CD14-positive monocyte (primary cell): Measurements from ENCODE around the gene PLCB1. TPM values are rescaled to one million over a fixed set of nuclear protein-coding genes. Genes with fewer than 3 reads are reported as not detected.

ENCODE experiments used
- DNase-seq, 3 donors: peaks; one replicate each; pipeline ENCODE4 v3.0.0-alpha.2; 2011 to 2022
- H2AFZ ChIP-seq: 2 replicates; pipeline ENCODE4 v1.6.0; 2012; ENCODE audit warnings: mild to moderate bottlenecking, low read depth, low read length, inconsistent platforms; ENCODE audit not compliant: insufficient read depth, poor library complexity, severe bottlenecking
- H3K27ac ChIP-seq, 2 donors: 1 replicate in 1 of 2; 2 replicates in 1 of 2; pipeline ENCODE4 v1.5.1; 2012 to 2013; ENCODE audit warnings: low read length in 2 of 2, control low read depth in 1 of 2, inconsistent platforms in 1 of 2, low read depth in 1 of 2, mild to moderate bottlenecking in 1 of 2
- H3K27me3 ChIP-seq, 2 donors: one replicate each; pipeline versions ENCODE4 v1.6.0 to v1.6.1; 2011 to 2013; ENCODE audit warnings: low read length in 2 of 2; ENCODE audit not compliant: control insufficient read depth in 2 of 2, insufficient read depth in 2 of 2
- H3K36me3 ChIP-seq, 2 donors: replicated peaks in 1 of 2; 1 replicate in 1 of 2; 2 replicates in 1 of 2; pipeline versions ENCODE4 v1.5.1 to v1.6.1; 2012 to 2013; ENCODE audit warnings: low read length in 2 of 2, control low read depth in 1 of 2, inconsistent platforms in 1 of 2, mild to moderate bottlenecking in 1 of 2; ENCODE audit not compliant: insufficient read depth in 2 of 2, control insufficient read depth in 1 of 2
- H3K4me1 ChIP-seq, 2 donors: 1 replicate in 1 of 2; 2 replicates in 1 of 2; pipeline versions ENCODE4 v1.5.1 to v1.6.1; 2012 to 2013; ENCODE audit warnings: low read length in 2 of 2, control low read depth in 1 of 2, inconsistent platforms in 1 of 2, mild to moderate bottlenecking in 1 of 2, moderate library complexity in 1 of 2; ENCODE audit not compliant: insufficient read depth in 2 of 2, control insufficient read depth in 1 of 2
- H3K4me2 ChIP-seq: replicated peaks from 2 replicates; pipeline ENCODE3; 2012; ENCODE audit warnings: low read length, moderate library complexity, mild to moderate bottlenecking; ENCODE audit not compliant: poor library complexity, severe bottlenecking; ENCODE audit errors: extremely low read depth
- H3K4me3 ChIP-seq, 3 experiments: fragments of 200-600 bp in 1 of 3; sonication (generic) in 1 of 3; replicated peaks in 1 of 3; 1 replicate in 2 of 3; 2 replicates in 1 of 3; pipeline ENCODE4 v1.5.1; 2011 to 2013; ENCODE audit warnings: low read length in 3 of 3, mild to moderate bottlenecking in 3 of 3, control low read depth in 2 of 3, low read depth in 2 of 3, inconsistent platforms in 1 of 3, moderate library complexity in 1 of 3
- H3K79me2 ChIP-seq: 2 replicates; pipeline ENCODE4 v1.6.0; 2012; ENCODE audit warnings: mild to moderate bottlenecking, control low read depth, inconsistent platforms, low read length, moderate library complexity; ENCODE audit not compliant: insufficient read depth
- H3K9ac ChIP-seq: 2 replicates; pipeline ENCODE4 v1.6.0; 2017; ENCODE audit warnings: low read length, mild to moderate bottlenecking; ENCODE audit not compliant: insufficient read depth, poor library complexity, severe bottlenecking
- H3K9me3 ChIP-seq, 2 donors: replicated peaks in 1 of 2; 1 replicate in 1 of 2; 2 replicates in 1 of 2; pipeline versions ENCODE4 v1.5.1 to v1.6.1; 2012 to 2013; ENCODE audit warnings: low read length in 2 of 2, control low read depth in 1 of 2; ENCODE audit not compliant: control insufficient read depth in 1 of 2, insufficient read depth in 1 of 2
- H4K20me1 ChIP-seq: 2 replicates; pipeline ENCODE4 v1.6.0; 2012; ENCODE audit warnings: mild to moderate bottlenecking, low read length, control low read depth, moderate library complexity; ENCODE audit not compliant: insufficient read depth
- H3K27ac Mint-ChIP-seq, 7 donors: one replicate each; pipeline ENCODE4 v1.8.0; 2020; ENCODE audit warnings: mild to moderate bottlenecking in 7 of 7, mixed read lengths in 7 of 7, moderate library complexity in 6 of 7, inconsistent platforms in 2 of 7
- H3K27me3 Mint-ChIP-seq, 3 donors: one replicate each; pipeline ENCODE4 v1.8.0; 2021 to 2022; ENCODE audit warnings: low read depth in 3 of 3, mild to moderate bottlenecking in 3 of 3, mixed read lengths in 3 of 3, moderate library complexity in 3 of 3, inconsistent platforms in 1 of 3
- H3K36me3 Mint-ChIP-seq, 2 donors: one replicate each; pipeline ENCODE4 v1.8.0; 2020; ENCODE audit warnings: mixed read lengths in 2 of 2, inconsistent platforms in 1 of 2, mild to moderate bottlenecking in 1 of 2
- H3K4me1 Mint-ChIP-seq: one replicate; pipeline ENCODE4 v1.8.0; 2020; ENCODE audit warnings: mild to moderate bottlenecking, mixed read lengths
- H3K4me3 Mint-ChIP-seq, 2 donors: one replicate each; pipeline ENCODE4 v1.8.0; 2020; ENCODE audit warnings: mild to moderate bottlenecking in 2 of 2, mixed read lengths in 2 of 2, moderate library complexity in 1 of 2
- H3K9me3 Mint-ChIP-seq, 7 donors: one replicate each; pipeline ENCODE4 v1.8.0; 2020 to 2022; ENCODE audit warnings: mixed read lengths in 7 of 7, mild to moderate bottlenecking in 6 of 7, moderate library complexity in 6 of 7, inconsistent platforms in 2 of 7
- CTCF ChIP-seq: fragments of 200-600 bp; IDR thresholded peaks from one replicate; pipeline ENCODE4 v1.8.0; 2022; ENCODE audit warnings: antibody characterized with exemption, mild to moderate bottlenecking
- WGBS: methylation state at CpG from one replicate; pipeline ENCODE4 v1.1.5; 2013; ENCODE audit warnings: missing lambda C conversion rate; ENCODE audit not compliant: insufficient coverage; 5-methylcytosine and 5-hydroxymethylcytosine counted together
- intact Hi-C, 2 donors: fragments of 100-400 bp; cut with micrococcal nuclease; formaldehyde crosslinking; loops; one replicate each; pipeline versions ENCODE4 v1.15.0 to v1.15.1; 2023
- polyA plus RNA-seq, 3 donors: library from polyadenylated mRNA; depleted of rRNA in 1 of 3; unstranded in 2 of 3; stranded (reverse) in 1 of 3; fragments of 300-500 nt in 2 of 3; fragments of >200 nt in 1 of 3; fragmentation: Illumina TruSeq in 2 of 3; gene quantifications; 1 replicate in 2 of 3; 2 replicates in 1 of 3; pipeline ENCODE4 v1.2.3, GENCODE V29; 2012 to 2021

Gene PLCB1
- polyA plus RNA-seq, 3 donors, result 8.6 to 16.4 (median 13.2) TPM

GRCh38 chr20:8389381-8390036 is 257.4 kb downstream of the PLCB1 start:
- H3K9ac ChIP-seq, result no peak overlapping the region
- H3K36me3 ChIP-seq, result no peaks in the 10 kb centered on the region
- H3K4me3 ChIP-seq, result peak overlapping the region in 1 of 3 experiments; percentile 16
- Mint-ChIP-seq H3K4me1 (peaks cover 57% of the 10 kb centered on the region), H3K4me3 (no peak overlapping the region), H3K36me3 (peaks cover 3 to 9% of the 10 kb centered on the region in 2 donors), H3K9me3 (no peaks in the 10 kb centered on the region), H3K27ac (peak overlapping the region in 5 of 7 donors; percentile 13 to 62 (median 54)), H3K27me3 (no peaks in the 10 kb centered on the region)
- no peaks in the 10 kb centered on the region for H3K9me3 ChIP-seq
- WGBS, result 100% methylated on average over 2 of the region's 7 CpGs
- DNase-seq, result peak; percentile 28 to 64 (median 53)
- H3K4me1 ChIP-seq, result peaks cover 40 to 61% of the 10 kb centered on the region in 2 donors
- H3K27me3 ChIP-seq, result no peaks in the 10 kb centered on the region
- H4K20me1 ChIP-seq, result no peaks in the 10 kb centered on the region
- intact Hi-C loops, result loop anchor here in 1 of 2 donors (5.0 to 10.0 kb wide), 2 partner anchors 38 to 65 kb away; no protein-coding TSS in a partner anchor
- H2AFZ ChIP-seq, result peak overlapping the region; percentile 65
- TF ChIP-seq CTCF, result peak; percentile 79
- peak overlapping the region in 1 of 2 donors; percentile 63 for H3K27ac ChIP-seq
- peak overlapping the region; percentile 35 for H3K4me2 ChIP-seq
- H3K79me2 ChIP-seq, result peaks cover 16% of the 10 kb centered on the region

- intact Hi-C loops, result loop anchor here in 1 of 2 donors (5.0 to 10.0 kb wide), 2 partner anchors 37 to 65 kb away; no protein-coding TSS in a partner anchor
- H3K4me3 ChIP-seq, result peak overlapping the region in 1 of 3 experiments; percentile 16
- peaks cover 40 to 67% of the 10 kb centered on the region in 2 donors for H3K4me1 ChIP-seq
- no peaks in the 10 kb centered on the region for H4K20me1 ChIP-seq
- peak overlapping the region; percentile 50 to 89 (median 72) for H3K27ac Mint-ChIP-seq
- no peaks in the 10 kb centered on the region for H3K27me3 ChIP-seq
- H3K9me3 Mint-ChIP-seq, result no peaks in the 10 kb centered on the region
- TF ChIP-seq CTCF, result no peak
- DNase-seq, result peak in 2 of 3 donors; percentile 29
- H3K4me2 ChIP-seq, result peak overlapping the region; percentile 35
- peaks cover 3 to 9% of the 10 kb centered on the region in 2 donors for H3K36me3 Mint-ChIP-seq
- H3K4me3 Mint-ChIP-seq, result peak overlapping the region in 1 of 2 donors; percentile 42
- peaks cover 12% of the 10 kb centered on the region for H3K79me2 ChIP-seq
- no peaks in the 10 kb centered on the region for H3K36me3 ChIP-seq
- no peak overlapping the region for H3K9ac ChIP-seq
- H3K4me1 Mint-ChIP-seq, result peaks cover 54% of the 10 kb centered on the region
- H3K27me3 Mint-ChIP-seq, result no peaks in the 10 kb centered on the region
- H3K27ac ChIP-seq, result peak overlapping the region; percentile 43 to 63
- WGBS, result 60% methylated on average over 1 of the region's 5 CpGs
- H2AFZ ChIP-seq, result peak overlapping the region; percentile 65
- H3K9me3 ChIP-seq, result no peaks in the 10 kb centered on the region
Observed at GRCh38 chr20:8390037-8390433, 258.0 kb downstream of the PLCB1 start.
